ENCODE data around the gene BCAR1. TPM values are rescaled to one million over a fixed set of nuclear protein-coding genes. Genes with fewer than 3 reads are reported as not detected.
"Not testable (repeated sequence)": the region's sequence is repeated elsewhere in the genome, so short reads cannot be mapped to it uniquely, and the experiment has no call there.

BCAR1 gene
- total RNA-seq, 4 donors from 2014 or later: 125 to 201 (median 154) TPM

DNA sequence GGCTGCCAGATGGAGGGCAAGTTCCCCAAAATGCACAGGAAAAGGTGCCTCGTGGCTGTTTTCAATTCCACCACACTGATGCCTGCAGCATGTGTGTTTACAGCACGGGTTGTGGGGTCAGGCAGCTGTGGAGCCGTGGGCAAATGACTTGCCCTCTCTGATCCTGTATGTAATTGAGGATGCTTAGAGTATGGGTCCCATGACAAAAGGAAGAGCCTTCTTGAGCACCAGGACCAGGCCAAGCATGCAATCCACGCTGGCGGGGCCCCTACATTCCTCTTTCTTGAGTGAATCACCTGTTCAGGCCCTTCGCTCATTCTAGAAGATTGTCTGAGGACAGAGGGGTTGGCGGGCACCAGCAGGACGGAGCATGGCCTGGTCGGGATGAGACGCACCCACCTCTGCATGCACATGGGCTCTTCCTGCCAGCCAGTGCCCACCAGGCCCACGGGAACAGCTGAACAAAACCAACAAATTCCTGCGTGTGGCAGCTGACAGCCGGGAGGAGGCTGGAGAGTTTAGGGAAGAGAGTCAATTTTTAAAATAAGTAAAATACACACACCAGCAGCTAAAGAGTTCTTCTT, 43.1 kb downstream of the BCAR1 start:
- Histone ChIP-seq H3K36me3 (no peaks in the 10 kb centered on the region), H3K9me3 (no peaks in the 10 kb centered on the region), H3K27me3 (no peaks in the 10 kb centered on the region), H3K27ac (no peak overlapping the region), H3K4me1 (no peaks in the 10 kb centered on the region), H3K4me3 (no peak overlapping the region)
- 81% methylated on average over 13 of the region's 13 CpGs; no CpG with 5 or more reads in 1 of the 2 donors for WGBS, 2 donors (ENCODE audit: low coverage in 1 of 2)
- in situ Hi-C loops (cut with MboI; ENCODE audit: low pct_ligation_motif_present in 1 of 4, low pct_unique_long_range_greater_than_20kb in 1 of 4, low sequenced_read_pairs in 3 of 4) (loop anchor here in 2 of 4 donors (10.0 to 25.0 kb wide), 3 partner anchors 176 to 554 kb away; no protein-coding TSS in a partner anchor), intact Hi-C loops (cut with DNase I; ENCODE audit: low total_unique reads) (no loop called here)
- TF ChIP-seq EP300 (IDR thresholded peaks at IDR 0.05; ENCODE audit: low read depth): no peak
- TF ChIP-seq POLR2AphosphoS5 (IDR thresholded peaks at IDR 0.05): no peak
- TF ChIP-seq, protein P1, sequence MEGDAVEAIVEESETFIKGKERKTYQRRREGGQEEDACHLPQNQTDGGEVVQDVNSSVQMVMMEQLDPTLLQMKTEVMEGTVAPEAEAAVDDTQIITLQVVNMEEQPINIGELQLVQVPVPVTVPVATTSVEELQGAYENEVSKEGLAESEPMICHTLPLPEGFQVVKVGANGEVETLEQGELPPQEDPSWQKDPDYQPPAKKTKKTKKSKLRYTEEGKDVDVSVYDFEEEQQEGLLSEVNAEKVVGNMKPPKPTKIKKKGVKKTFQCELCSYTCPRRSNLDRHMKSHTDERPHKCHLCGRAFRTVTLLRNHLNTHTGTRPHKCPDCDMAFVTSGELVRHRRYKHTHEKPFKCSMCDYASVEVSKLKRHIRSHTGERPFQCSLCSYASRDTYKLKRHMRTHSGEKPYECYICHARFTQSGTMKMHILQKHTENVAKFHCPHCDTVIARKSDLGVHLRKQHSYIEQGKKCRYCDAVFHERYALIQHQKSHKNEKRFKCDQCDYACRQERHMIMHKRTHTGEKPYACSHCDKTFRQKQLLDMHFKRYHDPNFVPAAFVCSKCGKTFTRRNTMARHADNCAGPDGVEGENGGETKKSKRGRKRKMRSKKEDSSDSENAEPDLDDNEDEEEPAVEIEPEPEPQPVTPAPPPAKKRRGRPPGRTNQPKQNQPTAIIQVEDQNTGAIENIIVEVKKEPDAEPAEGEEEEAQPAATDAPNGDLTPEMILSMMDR (IDR thresholded peaks at IDR 0.05): no peak
- TF ChIP-seq POLR2A (IDR thresholded peaks at IDR 0.05): no peak
- DNase-seq: no peak

DNA sequence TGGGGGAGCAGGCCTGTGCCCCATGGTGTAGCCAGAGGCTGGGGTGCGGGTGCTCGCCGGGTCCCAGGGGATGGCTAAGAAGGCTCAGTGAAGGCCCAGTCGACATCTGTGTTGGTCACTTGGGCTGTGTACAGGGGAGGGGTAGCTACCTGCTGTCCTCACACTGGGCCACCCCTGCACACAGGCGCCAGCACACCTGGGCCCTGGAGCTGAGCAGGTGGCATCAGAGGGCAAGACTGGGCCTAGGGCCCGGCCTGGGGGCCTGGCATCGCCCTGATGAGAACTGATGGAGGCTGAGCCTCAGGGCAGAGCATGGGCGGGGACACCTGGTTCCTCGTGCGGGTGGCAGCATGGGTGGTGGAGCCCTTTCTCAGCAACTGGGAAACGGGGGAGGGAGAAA, 43.6 kb downstream of the BCAR1 start:
- H3K9me3 ChIP-seq: no peaks in the 10 kb centered on the region
- DNase-seq: no peak
- in situ Hi-C loops (cut with MboI; ENCODE audit: low pct_ligation_motif_present in 1 of 4, low pct_unique_long_range_greater_than_20kb in 1 of 4, low sequenced_read_pairs in 3 of 4) (loop anchor here in 2 of 4 donors (10.0 to 25.0 kb wide), 3 partner anchors 177 to 554 kb away; no protein-coding TSS in a partner anchor), intact Hi-C loops (cut with DNase I; ENCODE audit: low total_unique reads) (loop anchor here (2.0 kb wide), 1 partner anchor 17 kb away; no protein-coding TSS in a partner anchor)
- H3K27me3 ChIP-seq: no peaks in the 10 kb centered on the region
- WGBS, 2 donors (ENCODE audit: low coverage in 1 of 2): 88% methylated on average over 11 of the region's 11 CpGs; no CpG with 5 or more reads in 1 of the 2 donors
- H3K27ac ChIP-seq: no peak overlapping the region
- no peak overlapping the region for H3K4me3 ChIP-seq
- H3K4me1 ChIP-seq: no peaks in the 10 kb centered on the region
- TF ChIP-seq, protein P1 (IDR thresholded peaks at IDR 0.05): no peak
- no peak for TF ChIP-seq POLR2AphosphoS5 (IDR thresholded peaks at IDR 0.05)
- no peak for TF ChIP-seq POLR2A (IDR thresholded peaks at IDR 0.05)
- TF ChIP-seq EP300 (IDR thresholded peaks at IDR 0.05; ENCODE audit: low read depth): no peak
- no peaks in the 10 kb centered on the region for H3K36me3 ChIP-seq

DNA sequence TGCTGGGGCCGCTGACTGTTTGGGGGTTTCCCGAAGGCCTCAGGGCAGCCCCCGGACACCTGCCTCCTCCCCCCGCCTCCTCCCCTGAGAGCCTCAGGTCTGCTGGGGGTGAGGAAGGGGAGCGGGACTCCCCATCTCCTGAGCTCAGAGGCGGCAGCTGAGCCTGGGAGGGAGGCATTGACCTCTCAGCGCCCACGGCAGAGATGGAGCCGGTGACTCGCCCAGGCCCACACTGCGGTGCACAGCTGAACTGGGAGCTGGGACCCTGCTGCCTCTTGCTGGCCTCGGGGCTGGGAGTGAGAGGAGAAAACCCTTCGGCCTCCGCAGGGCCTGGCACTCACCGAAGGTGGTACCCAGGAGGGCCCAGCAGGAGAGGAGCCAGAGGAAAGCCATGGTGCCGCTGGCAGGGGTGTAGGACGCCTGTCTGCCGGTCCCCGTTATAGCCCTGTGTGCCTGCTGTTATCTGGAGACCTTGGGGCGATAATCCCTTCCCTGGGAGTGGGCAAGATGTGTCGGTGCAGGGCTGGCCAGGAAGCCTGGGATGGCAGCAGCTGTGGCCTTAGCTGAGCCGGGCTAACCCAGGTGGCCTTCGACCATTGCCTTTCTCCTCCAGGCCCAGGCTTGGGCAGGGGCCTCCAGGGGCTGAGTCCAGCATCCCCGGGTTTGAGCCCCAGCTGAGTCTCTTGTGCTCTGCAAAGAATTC, 44.5 kb downstream of the BCAR1 start, which contains the start of gene CTRB2:
Gene CTRB2, minus strand, starts transcription at position 413 of the 703 bp plus-strand sequence. Its CDS starts 20 bp downstream, at position 393.
- H3K9me3 ChIP-seq: no peaks in the 10 kb centered on the region
- no peaks in the 10 kb centered on the region for H3K4me1 ChIP-seq
- no peak within 1 kb of the TSS for H3K27ac ChIP-seq
- H3K36me3 ChIP-seq: no peaks in the 10 kb centered on the region
- TF ChIP-seq POLR2A (IDR thresholded peaks at IDR 0.05) (no peak), POLR2AphosphoS5 (IDR thresholded peaks at IDR 0.05) (no peak), EP300 (IDR thresholded peaks at IDR 0.05; ENCODE audit: low read depth) (no peak)
- TF ChIP-seq, protein P1 (IDR thresholded peaks at IDR 0.05): no peak
- no peak for DNase-seq
- intact Hi-C loops (cut with DNase I; ENCODE audit: low total_unique reads): loop anchor here (2.0 kb wide), 1 partner anchor 18 kb away; no protein-coding TSS in a partner anchor
- H3K4me3 ChIP-seq: no peak within 1 kb of the TSS
- 84% methylated on average over 22 of the region's 24 CpGs; no CpG with 5 or more reads in 1 of the 2 donors for WGBS, 2 donors (ENCODE audit: low coverage in 1 of 2)
- no peaks in the 10 kb centered on the region for H3K27me3 ChIP-seq
- in situ Hi-C loops (cut with MboI; ENCODE audit: low pct_ligation_motif_present in 1 of 4, low pct_unique_long_range_greater_than_20kb in 1 of 4, low sequenced_read_pairs in 3 of 4): loop anchor here in 2 of 4 donors (10.0 to 25.0 kb wide), 3 partner anchors 178 to 555 kb away; no protein-coding TSS in a partner anchor

DNA sequence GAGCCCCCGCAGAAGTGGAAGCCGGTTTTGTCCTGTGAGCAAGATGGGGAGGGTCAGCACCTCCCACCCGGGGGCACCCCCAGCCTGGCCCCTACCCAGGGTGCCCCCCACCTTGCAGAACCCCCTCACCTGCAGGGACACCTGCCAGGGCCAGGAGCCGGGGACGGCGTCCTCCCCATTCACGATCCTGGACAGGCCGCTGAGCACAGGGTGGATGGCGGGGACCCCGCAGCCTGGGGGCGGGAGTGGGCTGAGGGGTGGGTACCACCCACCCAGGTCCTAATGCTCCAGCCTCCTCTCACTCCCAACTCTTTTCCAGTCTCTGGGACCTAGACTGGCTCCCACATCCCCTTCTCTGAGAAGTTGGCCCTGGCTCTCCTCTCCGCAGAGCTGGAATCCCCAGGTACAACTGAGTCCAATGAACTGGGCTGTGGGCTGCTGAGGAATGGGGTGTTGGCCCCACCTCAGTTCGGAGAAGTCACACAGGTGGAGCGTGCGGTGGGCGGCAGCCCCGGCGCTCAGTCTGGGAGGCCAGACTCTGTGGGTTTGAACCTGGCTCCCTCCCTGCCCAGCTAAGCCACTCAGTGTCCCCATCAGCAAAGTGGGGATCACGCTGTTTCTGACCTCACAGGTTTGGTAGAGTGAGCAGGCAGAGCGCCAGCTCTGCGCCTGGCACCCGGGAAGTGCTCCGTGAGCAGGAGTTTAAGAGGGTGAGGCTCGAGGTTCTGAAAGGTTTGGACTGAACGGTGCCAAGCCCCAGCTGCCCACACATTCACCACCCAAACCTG, 45.3 kb downstream of the BCAR1 start:
- WGBS, 2 donors (ENCODE audit: low coverage in 1 of 2): 85% methylated on average over 17 of the region's 25 CpGs; no CpG with 5 or more reads in 1 of the 2 donors
- H3K36me3 ChIP-seq, H3K9me3 ChIP-seq, DNase-seq, H3K4me1 ChIP-seq, H3K27me3 ChIP-seq, H3K27ac ChIP-seq, H3K4me3 ChIP-seq: not testable (repeated sequence)
- in situ Hi-C loops (cut with MboI; ENCODE audit: low pct_ligation_motif_present in 1 of 4, low pct_unique_long_range_greater_than_20kb in 1 of 4, low sequenced_read_pairs in 3 of 4): loop anchor here in 2 of 4 donors (10.0 to 25.0 kb wide), 3 partner anchors 179 to 556 kb away; no protein-coding TSS in a partner anchor
- intact Hi-C loops (cut with DNase I; ENCODE audit: low total_unique reads): loop anchor here (2.0 kb wide), 1 partner anchor 19 kb away; no protein-coding TSS in a partner anchor

DNA sequence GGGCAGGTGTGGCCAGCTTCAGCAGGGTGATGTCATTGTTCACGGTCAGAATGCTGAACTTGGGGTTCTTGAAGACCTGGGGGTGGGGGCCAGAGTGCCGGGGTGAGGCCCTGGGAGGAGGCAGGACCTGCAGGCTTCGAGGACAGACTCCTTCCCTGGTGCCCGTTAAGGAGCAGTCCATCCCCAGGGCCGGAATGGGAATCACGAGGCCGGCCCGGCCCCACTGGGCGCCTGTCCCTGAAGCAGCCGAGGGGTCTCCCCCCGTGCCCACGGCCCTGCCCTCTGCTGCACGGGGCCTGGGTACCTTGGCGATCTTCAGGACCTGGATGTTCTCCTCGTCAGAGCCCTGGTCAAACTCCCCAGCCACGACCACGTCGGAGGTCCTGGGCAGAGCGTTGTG, 46.0 kb downstream of the BCAR1 start:
- intact Hi-C loops (cut with DNase I; ENCODE audit: low total_unique reads); H3K27ac ChIP-seq; H3K4me1 ChIP-seq; DNase-seq; H3K9me3 ChIP-seq; H3K4me3 ChIP-seq; H3K36me3 ChIP-seq; H3K27me3 ChIP-seq: not testable (repeated sequence)
- in situ Hi-C loops (cut with MboI; ENCODE audit: low pct_ligation_motif_present in 1 of 4, low pct_unique_long_range_greater_than_20kb in 1 of 4, low sequenced_read_pairs in 3 of 4): loop anchor here in 2 of 4 donors (10.0 to 25.0 kb wide), 3 partner anchors 179 to 557 kb away; no protein-coding TSS in a partner anchor
- WGBS, 2 donors (ENCODE audit: low coverage in 1 of 2): no CpG with 5 or more reads among the region's 19 CpGs

DNA sequence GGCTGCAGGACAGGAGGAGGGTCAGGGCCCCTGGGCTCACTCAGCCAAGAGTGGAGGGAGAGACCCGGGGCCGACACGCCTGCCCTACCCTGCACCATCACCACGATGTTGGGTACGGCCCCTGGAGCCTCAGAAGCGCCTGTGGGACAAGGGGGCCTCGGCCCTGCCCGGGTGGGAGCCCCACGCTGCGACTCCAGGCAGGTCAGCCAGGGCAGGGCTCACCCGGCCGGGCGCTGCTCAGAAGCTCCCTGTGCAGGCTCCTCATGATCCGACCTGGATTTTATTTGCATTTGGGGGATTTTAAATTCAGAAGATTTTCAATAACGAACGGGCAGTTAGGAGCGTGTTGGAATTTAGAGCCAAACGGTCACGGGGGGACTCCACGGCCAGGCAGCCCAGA, 46.5 kb downstream of the BCAR1 start:
- H3K4me3 ChIP-seq; intact Hi-C loops (cut with DNase I; ENCODE audit: low total_unique reads); H3K27ac ChIP-seq; DNase-seq; H3K36me3 ChIP-seq; H3K27me3 ChIP-seq; H3K4me1 ChIP-seq; H3K9me3 ChIP-seq: not testable (repeated sequence)
- in situ Hi-C loops (cut with MboI; ENCODE audit: low pct_ligation_motif_present in 1 of 4, low pct_unique_long_range_greater_than_20kb in 1 of 4, low sequenced_read_pairs in 3 of 4): loop anchor here in 2 of 4 donors (10.0 to 25.0 kb wide), 3 partner anchors 180 to 557 kb away; no protein-coding TSS in a partner anchor
- no CpG with 5 or more reads among the region's 20 CpGs for WGBS, 2 donors (ENCODE audit: low coverage in 1 of 2)

All from transverse colon (tissue), 4 donors.